ENCODE measurements around the gene OR2T3. TPM values are rescaled to one million over a fixed set of nuclear protein-coding genes. Genes with fewer than 3 reads are reported as not detected.
"Not testable (repeated sequence)": the region's sequence is repeated elsewhere in the genome, so short reads cannot be mapped to it uniquely, and the experiment has no call there.

The OR2T3 gene
- total and polyA plus RNA-seq, 2 donors (not counting 1 experiment from before 2014, with no cell fraction given): not detected

- not testable (repeated sequence) for H3K27me3 ChIP-seq (ENCODE audit: control insufficient read depth, insufficient read depth, low read length); H3K4me3 ChIP-seq (replicated peaks in 1 of 4; ENCODE audit: control extremely low read depth in 1 of 4, insufficient read depth in 1 of 4, low read depth in 3 of 4, low read length in 4 of 4); H2AFZ ChIP-seq (ENCODE audit: low read length); H3K4me2 ChIP-seq (ENCODE audit: extremely low read depth, insufficient read depth, low read length); H3K9ac ChIP-seq (ENCODE audit: insufficient read depth, low read length); H3K27ac ChIP-seq (ENCODE audit: insufficient read depth, low read length); DNase-seq (ENCODE audit: low read depth in 2 of 2); H3K79me2 ChIP-seq (ENCODE audit: control insufficient read depth, insufficient read depth, low read length); H3K36me3 ChIP-seq (ENCODE audit: control insufficient read depth, insufficient read depth, low read length); H4K20me1 ChIP-seq (ENCODE audit: control insufficient read depth, extremely low read depth, insufficient read depth, low read length); H3K4me1 ChIP-seq (ENCODE audit: control insufficient read depth, extremely low read depth, insufficient read depth, low read length); H3K9me3 ChIP-seq (ENCODE audit: control insufficient read depth, insufficient read depth, low read depth, low read length)
Observed at GRCh38 chr1:248496661-248497060, 23.5 kb downstream of the OR2T3 start.

DNA sequence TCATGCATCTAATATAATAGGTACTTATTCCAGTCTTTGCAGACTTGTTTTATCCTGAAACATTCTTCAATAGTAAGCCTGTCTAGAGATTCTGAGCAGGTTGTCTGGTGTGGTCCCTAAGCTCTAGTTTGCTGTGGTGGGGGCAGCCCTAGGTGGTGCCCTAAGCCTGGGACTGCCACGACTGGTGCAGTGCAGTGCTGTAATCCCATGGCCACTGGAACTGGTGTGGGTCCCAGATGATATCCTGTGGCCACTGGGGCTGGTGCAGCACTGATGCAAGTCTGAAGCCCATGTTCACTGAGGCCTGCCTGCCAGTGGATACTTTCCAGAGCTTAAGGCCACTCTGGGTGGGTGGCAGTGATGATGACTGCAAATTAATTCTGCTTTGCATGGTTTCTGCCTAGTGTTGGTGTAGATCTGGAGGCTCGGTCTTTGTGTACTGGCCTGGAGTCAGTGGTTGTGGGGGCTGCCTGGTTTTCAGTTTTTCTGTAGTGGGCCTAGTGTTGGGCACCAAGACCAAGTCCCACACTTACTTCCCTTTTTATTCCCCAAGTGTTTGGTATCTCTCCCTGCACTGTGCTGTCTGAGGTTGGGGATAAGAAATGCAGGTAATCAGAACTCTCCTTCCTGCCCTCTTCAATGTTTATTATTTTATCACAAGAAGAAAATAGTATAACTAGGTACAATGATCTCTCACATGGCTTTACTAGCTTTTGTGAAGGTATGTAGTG lies 27.3 kb downstream of the OR2T3 start:
- H3K36me3 ChIP-seq (ENCODE audit: control insufficient read depth, insufficient read depth, low read length); H3K27me3 ChIP-seq (ENCODE audit: control insufficient read depth, insufficient read depth, low read length); H3K4me2 ChIP-seq (ENCODE audit: extremely low read depth, insufficient read depth, low read length); H3K4me1 ChIP-seq (ENCODE audit: control insufficient read depth, extremely low read depth, insufficient read depth, low read length); H2AFZ ChIP-seq (ENCODE audit: low read length); H3K9ac ChIP-seq (ENCODE audit: insufficient read depth, low read length); H3K27ac ChIP-seq (ENCODE audit: insufficient read depth, low read length); DNase-seq (ENCODE audit: low read depth in 2 of 2); H4K20me1 ChIP-seq (ENCODE audit: control insufficient read depth, extremely low read depth, insufficient read depth, low read length); H3K79me2 ChIP-seq (ENCODE audit: control insufficient read depth, insufficient read depth, low read length); H3K9me3 ChIP-seq (ENCODE audit: control insufficient read depth, insufficient read depth, low read depth, low read length); H3K4me3 ChIP-seq (replicated peaks in 1 of 4; ENCODE audit: control extremely low read depth in 1 of 4, insufficient read depth in 1 of 4, low read depth in 3 of 4, low read length in 4 of 4): not testable (repeated sequence)

DNA sequence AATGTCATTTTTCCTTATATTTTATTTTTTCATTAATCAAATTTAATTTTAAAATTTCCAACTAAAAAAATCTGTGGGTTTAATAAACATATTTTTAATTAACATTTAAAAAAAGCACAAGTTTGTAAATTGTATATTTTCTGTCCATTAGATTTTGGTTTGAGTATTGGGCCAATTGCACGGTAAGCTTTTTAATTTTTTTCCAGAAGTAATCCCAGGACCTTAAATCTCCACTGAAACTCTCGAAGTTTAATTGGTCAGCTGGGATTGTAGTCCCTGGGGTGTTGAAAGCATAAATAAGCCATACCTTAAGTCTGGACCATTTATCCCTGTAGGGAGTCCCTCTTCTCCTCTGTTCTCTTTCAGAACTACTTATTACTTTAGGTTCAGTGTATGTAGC lies 34.6 kb downstream of the OR2T3 start, which contains the start of gene OR2G6:
OR2G6 (plus strand) TSS at position 301 of the 400 bp plus-strand sequence. CDS start 13,574 bp downstream, outside the sequence.
- H3K36me3 ChIP-seq (ENCODE audit: control insufficient read depth, insufficient read depth, low read length); H3K9me3 ChIP-seq (ENCODE audit: control insufficient read depth, insufficient read depth, low read depth, low read length); H4K20me1 ChIP-seq (ENCODE audit: control insufficient read depth, extremely low read depth, insufficient read depth, low read length); H3K79me2 ChIP-seq (ENCODE audit: control insufficient read depth, insufficient read depth, low read length); H3K27me3 ChIP-seq (ENCODE audit: control insufficient read depth, insufficient read depth, low read length); DNase-seq (ENCODE audit: low read depth in 2 of 2); H3K27ac ChIP-seq (ENCODE audit: insufficient read depth, low read length); H3K4me2 ChIP-seq (ENCODE audit: extremely low read depth, insufficient read depth, low read length); H2AFZ ChIP-seq (ENCODE audit: low read length); H3K4me1 ChIP-seq (ENCODE audit: control insufficient read depth, extremely low read depth, insufficient read depth, low read length); H3K4me3 ChIP-seq (replicated peaks in 1 of 4; ENCODE audit: control extremely low read depth in 1 of 4, insufficient read depth in 1 of 4, low read depth in 3 of 4, low read length in 4 of 4); H3K9ac ChIP-seq (ENCODE audit: insufficient read depth, low read length): not testable (repeated sequence)

DNA sequence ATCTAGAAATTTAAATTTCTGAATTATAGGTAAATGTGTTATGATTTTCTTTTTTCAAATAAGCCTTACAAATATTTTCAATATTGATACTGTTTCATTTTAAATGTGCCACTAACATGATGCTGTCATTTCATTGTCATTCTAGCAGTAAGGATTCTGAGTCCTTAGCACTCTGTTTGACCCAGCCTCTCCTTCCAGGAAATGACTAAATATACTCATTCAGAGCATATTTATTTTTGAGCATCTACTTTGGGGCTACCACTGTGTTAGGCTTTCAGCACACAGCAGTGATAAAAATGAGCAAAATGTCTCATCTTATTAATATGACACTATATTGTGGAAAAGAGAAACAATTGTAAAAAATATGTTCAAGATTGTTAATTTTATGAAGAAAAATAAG lies 37.1 kb downstream of the OR2T3 start:
- H3K4me3 ChIP-seq (replicated peaks in 1 of 4; ENCODE audit: control extremely low read depth in 1 of 4, insufficient read depth in 1 of 4, low read depth in 3 of 4, low read length in 4 of 4); H3K4me1 ChIP-seq (ENCODE audit: control insufficient read depth, extremely low read depth, insufficient read depth, low read length); H3K27ac ChIP-seq (ENCODE audit: insufficient read depth, low read length); H3K4me2 ChIP-seq (ENCODE audit: extremely low read depth, insufficient read depth, low read length); H2AFZ ChIP-seq (ENCODE audit: low read length); H3K79me2 ChIP-seq (ENCODE audit: control insufficient read depth, insufficient read depth, low read length); H3K9me3 ChIP-seq (ENCODE audit: control insufficient read depth, insufficient read depth, low read depth, low read length); H3K36me3 ChIP-seq (ENCODE audit: control insufficient read depth, insufficient read depth, low read length); H3K9ac ChIP-seq (ENCODE audit: insufficient read depth, low read length); H3K27me3 ChIP-seq (ENCODE audit: control insufficient read depth, insufficient read depth, low read length); H4K20me1 ChIP-seq (ENCODE audit: control insufficient read depth, extremely low read depth, insufficient read depth, low read length); DNase-seq (ENCODE audit: low read depth in 2 of 2): not testable (repeated sequence)

- no peak overlapping the region for H2AFZ ChIP-seq (ENCODE audit: low read length)
Observed at GRCh38 chr1:248521856-248522255, 48.7 kb downstream of the OR2T3 start.

More at GRCh38 chr1:248521856-248522255, 48.7 kb downstream of the OR2T3 start:
- H3K27ac ChIP-seq (ENCODE audit: insufficient read depth, low read length): no peak overlapping the region
- TF ChIP-seq EZH2 (IDR thresholded peaks at IDR 0.05; ENCODE audit: low read length, missing control alignments): no peak
- TF ChIP-seq, protein P1, sequence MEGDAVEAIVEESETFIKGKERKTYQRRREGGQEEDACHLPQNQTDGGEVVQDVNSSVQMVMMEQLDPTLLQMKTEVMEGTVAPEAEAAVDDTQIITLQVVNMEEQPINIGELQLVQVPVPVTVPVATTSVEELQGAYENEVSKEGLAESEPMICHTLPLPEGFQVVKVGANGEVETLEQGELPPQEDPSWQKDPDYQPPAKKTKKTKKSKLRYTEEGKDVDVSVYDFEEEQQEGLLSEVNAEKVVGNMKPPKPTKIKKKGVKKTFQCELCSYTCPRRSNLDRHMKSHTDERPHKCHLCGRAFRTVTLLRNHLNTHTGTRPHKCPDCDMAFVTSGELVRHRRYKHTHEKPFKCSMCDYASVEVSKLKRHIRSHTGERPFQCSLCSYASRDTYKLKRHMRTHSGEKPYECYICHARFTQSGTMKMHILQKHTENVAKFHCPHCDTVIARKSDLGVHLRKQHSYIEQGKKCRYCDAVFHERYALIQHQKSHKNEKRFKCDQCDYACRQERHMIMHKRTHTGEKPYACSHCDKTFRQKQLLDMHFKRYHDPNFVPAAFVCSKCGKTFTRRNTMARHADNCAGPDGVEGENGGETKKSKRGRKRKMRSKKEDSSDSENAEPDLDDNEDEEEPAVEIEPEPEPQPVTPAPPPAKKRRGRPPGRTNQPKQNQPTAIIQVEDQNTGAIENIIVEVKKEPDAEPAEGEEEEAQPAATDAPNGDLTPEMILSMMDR (conservative IDR thresholded peaks at IDR 0.05 in 1 of 2, IDR thresholded peaks at IDR 0.05 in 1 of 2; ENCODE audit: low read depth in 1 of 2, low read length in 2 of 2): no peak
- no peaks in the 10 kb centered on the region for H3K9me3 ChIP-seq (ENCODE audit: control insufficient read depth, insufficient read depth, low read depth, low read length)
- no peaks in the 10 kb centered on the region for H3K36me3 ChIP-seq (ENCODE audit: control insufficient read depth, insufficient read depth, low read length)
- no peak for DNase-seq (ENCODE audit: low read depth in 2 of 2)
- H3K4me2 ChIP-seq (ENCODE audit: extremely low read depth, insufficient read depth, low read length): no peak overlapping the region
- no peaks in the 10 kb centered on the region for H3K79me2 ChIP-seq (ENCODE audit: control insufficient read depth, insufficient read depth, low read length)
- no peak overlapping the region for H3K9ac ChIP-seq (ENCODE audit: insufficient read depth, low read length)
- no peaks in the 10 kb centered on the region for H4K20me1 ChIP-seq (ENCODE audit: control insufficient read depth, extremely low read depth, insufficient read depth, low read length)
- H3K4me3 ChIP-seq (replicated peaks in 1 of 4; ENCODE audit: control extremely low read depth in 1 of 4, insufficient read depth in 1 of 4, low read depth in 3 of 4, low read length in 4 of 4): no peak overlapping the region
- H3K27me3 ChIP-seq (ENCODE audit: control insufficient read depth, insufficient read depth, low read length): no peaks in the 10 kb centered on the region
- H3K4me1 ChIP-seq (ENCODE audit: control insufficient read depth, extremely low read depth, insufficient read depth, low read length): no peaks in the 10 kb centered on the region
